ENCODE measurements around the gene TSPO.

The TSPO gene

DNA sequence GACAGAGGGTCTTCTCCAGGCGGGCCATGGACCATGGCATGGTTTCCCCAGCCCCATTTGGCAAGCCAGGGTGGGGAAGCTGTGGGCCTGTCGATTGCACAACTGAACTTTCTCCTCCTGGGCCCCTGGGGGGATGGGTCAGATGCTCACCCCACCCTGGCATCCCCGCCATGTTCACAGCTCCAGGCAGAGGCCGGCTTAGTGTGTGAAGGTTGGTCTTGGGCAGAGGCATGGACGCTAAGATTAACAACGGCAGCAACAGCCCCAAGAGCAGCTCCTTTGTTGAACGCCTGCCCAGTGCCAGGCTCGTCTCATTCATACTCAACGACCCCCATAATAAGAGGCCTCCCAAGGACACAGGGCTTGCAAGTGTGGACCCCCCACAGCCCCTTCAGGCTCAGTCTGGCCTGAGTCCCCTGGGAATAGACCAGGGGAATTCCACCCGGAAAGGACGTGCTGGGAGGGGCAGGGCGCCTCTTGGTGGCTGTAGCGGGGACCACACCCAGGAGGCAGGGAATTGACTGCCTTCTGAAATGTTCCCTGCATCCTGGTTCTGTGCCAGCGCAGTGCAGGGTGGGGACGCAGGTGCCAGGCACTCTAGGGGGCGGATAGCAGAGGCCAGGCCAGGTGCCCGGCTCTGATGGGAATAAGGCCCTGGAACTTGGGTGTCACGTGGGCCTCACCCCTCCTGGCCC lies 8.3 kb downstream of the TSPO start:
- DNase-seq (ENCODE audit: low read depth) = no peak

DNA sequence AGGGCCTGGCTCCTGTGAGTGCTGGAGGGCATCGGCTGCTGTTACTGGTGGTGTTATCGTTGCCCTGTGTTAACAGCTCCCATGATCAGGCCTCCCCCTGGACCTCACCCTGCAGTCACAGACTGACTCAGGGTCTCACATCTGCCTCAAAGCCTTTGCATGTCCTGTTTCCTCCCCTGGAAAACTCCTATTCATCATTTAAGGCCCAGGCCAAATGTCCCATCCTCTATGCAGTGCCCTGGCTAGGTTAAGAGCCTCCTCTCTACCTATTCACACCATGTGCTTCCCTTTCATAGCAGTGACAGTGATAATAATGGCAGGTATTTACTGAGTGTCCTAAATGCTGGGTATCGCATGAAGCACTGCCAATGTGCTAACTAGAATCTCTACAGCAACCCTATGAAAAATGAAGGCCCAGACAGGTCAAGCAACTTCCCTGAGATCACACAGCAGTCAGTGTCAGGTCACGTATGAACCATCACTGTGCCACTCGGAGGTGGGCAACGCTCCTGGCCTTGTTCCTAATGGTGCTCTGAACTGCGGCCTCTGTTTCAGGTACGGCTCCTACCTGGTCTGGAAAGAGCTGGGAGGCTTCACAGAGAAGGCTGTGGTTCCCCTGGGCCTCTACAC lies 9.3 kb downstream of the TSPO start:
- no peak for DNase-seq (ENCODE audit: low read depth)

DNA sequence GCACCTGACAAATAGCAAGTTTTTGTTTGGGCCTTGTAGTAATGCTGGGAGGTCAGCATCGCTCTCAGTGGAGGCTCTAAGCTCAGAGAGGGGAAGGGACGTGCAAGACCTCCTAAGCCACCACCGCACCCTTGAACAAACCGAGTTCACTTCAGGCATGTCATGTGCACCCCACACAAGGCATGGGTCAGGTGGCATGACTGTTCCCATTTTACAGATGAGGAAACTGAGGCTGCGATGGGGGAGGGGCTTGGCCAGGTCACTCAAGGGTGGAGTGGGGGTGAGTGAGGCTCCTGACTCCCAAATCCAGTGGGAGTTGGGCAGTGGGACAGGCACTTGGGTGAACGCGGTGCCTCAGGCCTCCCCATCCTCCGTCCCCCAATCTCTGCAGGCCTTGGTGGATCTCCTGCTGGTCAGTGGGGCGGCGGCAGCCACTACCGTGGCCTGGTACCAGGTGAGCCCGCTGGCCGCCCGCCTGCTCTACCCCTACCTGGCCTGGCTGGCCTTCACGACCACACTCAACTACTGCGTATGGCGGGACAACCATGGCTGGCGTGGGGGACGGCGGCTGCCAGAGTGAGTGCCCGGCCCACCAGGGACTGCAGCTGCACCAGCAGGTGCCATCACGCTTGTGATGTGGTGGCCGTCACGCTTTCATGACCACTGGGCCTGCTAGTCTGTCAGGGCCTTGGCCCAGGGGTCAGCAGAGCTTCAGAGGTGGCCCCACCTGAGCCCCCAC lies 11.2 kb downstream of the TSPO start:
- DNase-seq (ENCODE audit: low read depth) = no peak

DNA sequence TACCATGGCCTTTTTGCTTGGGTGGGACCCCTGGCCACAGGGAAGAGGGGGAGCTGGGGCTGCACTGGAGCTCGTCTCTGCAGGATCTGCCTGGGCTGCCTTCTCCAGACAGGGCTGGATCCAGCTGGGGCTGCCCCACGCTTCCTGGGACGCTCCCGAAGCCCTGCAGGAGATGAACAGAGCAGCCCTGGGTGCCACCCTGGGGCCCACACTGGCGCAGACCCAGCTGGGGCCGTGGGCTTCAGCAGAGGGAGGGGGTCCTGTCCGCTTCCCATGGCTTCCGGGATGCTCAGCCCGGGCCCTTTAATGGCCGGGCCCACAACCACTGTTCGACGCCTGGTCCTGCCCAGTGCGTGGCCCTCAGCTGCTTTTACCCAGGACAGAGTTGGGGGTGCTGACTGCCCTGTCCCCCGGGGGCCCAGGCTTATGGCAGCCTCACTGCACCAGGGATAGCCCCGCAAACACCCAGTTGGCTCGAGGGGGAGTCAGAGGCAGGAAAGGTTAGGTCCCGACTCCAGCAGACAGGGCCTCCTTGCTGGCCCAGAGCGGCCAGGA lies 12.0 kb downstream of the TSPO start:
- DNase-seq (ENCODE audit: low read depth) = no peak

DNA sequence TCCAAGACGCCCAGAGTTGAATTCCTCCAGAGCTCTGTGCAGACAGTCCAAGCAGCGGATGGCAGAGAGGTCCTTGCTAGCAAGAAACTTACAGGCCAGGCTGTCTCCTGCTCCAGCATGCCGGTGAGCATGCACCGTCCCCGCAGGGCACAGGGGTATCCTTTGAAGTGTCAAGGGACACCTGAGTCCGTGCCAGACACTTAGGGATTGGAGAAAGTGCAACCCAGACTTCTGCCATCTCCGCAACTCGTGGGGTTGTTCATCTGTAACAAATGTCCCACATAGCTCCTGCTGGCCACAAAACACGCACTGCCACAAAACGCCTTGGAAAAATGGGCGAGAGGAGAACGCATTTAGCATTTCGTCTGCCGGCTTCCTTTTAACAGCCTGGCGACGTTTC lies 13.3 kb downstream of the TSPO start:
- DNase-seq (ENCODE audit: low read depth) = no peak

DNA sequence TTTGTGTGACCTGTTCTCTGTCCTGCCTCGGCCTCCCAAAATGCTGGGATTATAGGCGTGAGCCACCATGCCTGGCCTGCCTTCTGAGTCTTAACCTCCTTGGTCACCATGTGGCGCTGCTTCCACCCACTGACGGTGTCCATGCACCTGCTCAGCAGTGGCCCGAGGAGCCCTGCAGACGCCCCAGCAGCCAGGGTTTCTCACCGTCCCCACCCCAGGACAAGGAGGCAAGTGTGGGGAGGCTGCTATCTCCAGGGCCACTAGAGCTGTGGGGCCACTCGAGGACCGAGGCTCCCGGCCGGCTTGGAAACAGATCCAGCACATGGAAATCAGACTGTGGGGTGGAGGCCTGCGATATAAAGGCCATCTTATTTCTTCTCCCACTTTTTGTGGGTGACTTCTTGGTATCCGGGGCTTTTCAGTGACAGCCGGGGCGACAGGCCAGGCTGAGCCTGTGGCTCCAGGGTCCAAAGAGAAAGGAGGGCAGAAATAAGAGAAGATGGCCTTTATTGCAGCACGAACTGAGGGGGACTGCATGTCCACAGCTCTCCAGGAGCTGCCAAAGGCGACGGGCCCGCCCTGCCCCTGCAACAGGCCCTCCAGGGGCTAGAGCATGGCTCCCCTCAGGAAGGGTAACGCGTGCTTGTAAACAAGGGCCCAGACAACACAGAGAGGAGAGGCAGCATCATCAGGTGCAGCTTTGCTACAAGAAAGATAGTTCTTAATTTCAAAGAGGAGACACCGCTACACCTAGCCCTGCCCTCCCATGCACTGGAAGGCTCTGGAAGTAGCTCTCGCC lies 15.0 kb downstream of the TSPO start:
- no peak for DNase-seq (ENCODE audit: low read depth)

DNA sequence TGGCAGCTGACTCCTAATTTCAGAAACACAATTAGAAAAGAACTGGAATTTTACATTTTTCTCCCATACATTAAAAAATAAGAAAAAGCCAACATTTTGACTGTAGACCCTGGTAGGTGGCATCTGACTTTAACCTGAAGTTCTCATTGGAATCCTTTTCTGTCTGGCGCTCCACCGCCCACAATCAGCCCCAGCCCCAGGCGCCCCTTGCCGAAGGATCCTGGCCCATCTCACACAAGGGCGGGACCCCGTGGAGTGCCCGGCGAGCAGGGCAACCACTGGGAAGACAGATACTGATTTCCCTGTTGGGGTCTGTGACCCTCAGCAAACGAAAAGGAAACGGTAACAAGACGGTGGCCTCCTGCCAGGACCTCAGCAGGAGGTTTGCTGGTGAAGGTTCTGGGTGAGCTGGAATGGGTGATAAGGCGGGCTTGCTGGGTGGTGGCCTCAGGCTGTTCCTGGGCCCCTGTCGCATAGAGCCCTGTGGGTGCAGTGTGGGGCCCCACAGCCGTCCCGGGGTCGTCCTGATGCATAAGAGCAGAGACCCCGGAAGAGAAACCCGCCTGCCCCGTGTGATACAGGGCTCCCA lies 15.7 kb downstream of the TSPO start:
- no peak for DNase-seq (ENCODE audit: low read depth)

DNA sequence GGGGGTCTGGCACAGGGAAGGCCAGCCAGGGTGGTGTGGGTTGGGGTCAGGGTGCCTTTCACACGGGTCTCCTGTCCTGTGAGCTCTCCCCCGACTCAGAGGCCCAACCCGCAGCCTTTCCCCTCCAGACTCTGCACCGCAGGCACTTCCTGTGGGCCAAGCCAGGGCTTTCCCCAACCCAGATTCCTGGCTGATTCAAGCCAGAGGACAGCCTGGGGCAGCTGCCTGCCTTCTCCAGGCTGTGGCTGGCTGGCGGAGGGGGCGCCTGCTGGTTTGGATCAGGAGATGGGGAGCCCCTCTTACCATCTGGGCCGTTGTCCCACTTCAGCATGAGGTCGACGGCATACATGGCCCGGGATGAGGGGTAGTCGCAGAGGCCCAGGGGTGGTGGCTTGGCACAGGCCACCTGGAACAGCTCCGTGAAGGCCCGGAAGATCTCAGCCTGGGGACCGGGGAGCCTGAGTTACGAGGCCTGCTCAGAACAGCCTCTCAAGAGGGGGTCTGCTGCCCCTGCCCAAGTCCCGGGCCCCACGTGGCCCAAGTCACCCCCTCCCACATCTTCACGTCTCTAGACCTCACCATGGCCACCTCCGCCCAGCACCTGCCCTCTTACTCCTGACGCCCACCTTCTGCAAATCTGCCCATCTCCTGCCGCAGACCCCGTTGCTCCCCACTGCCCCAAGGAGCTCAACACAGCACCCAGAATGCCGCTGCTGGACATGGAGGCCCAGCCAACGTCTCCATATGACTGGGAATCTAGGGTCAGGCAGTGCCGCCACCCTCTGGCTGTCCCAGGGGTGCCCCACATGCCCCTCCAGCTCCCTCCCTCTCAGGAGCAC lies 17.3 kb downstream of the TSPO start:
- no peak for DNase-seq (ENCODE audit: low read depth)

DNA sequence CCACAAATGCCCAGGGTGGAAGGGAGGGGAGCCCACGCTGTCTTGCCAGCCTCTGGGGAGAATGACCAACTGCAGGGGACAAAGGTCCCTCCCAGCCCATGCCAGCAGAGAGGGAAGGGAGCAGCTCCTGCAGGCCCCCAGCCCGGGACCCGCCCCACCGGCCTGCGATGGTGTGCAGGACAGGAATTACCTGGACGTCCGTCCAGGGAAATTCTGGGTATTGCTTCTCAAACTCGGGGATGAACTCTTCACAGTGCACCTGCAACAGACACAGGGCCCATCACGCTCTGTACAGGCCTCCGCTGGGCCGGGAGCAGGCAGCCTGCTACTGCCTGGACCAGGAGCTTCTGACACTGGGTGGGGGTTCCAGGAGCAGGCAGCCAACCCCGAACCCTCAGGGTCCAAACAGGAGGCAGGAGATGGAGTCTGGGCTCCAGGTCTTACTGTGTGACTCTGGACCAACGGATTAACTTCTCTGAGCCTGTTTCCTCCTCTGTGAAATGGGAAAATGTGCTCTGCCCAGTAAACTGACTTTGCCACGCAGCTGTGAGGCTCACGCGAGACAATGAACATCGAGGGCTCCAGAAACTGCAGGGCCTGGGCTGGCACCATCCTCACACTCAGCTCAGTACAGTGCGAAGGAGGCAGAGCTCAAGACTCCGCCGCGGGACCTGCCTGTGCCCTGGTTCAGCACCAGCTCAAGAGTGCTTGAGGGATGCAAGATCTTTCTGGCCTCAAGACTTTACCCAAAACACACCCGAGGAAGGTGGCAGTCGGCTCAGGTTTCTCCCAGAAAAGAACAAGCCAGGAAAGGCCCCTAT lies 18.2 kb downstream of the TSPO start:
- no peak for DNase-seq (ENCODE audit: low read depth)

DNA sequence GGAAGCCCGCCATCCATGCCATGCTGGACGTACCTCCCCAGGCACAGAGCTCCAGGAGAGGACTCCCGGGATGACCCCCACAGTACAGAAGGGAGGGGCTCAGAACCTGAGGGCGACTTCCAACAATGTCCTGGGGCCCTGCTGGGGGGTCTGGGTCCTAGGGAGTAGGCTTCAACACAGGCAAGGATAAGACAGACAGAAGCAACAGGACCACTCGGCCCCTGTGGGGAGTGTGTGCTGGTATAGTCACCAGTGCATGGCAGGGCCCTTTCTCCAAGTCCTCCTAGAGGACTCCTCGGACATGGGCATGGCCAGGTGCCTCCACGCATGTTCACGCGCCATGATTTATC lies 18.7 kb downstream of the TSPO start:
- no peak for DNase-seq (ENCODE audit: low read depth)

DNA sequence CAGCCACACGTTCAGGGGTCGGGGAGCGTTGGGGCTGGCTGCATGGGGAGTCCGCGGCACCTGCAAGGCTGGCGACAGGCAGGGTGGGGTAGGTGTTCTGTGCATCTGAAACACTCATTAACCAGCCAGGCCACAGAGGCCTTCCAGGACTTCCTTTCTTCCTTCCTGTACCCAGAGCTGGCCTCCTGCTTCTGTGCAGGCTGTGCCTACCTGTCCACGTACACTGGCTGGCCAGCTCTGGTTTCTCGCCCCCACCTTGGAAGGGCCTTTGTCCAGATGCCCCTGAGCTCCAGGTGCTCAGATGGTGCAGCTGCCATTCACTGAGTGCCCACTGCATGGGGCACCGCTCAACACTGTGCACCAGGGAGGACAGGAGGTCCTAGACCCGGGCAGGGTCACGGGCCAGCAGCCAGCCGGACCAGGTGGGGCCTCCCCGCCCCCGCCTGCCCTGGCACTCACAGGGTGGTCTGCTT lies 19.7 kb downstream of the TSPO start:
- DNase-seq (ENCODE audit: low read depth) = no peak

DNA sequence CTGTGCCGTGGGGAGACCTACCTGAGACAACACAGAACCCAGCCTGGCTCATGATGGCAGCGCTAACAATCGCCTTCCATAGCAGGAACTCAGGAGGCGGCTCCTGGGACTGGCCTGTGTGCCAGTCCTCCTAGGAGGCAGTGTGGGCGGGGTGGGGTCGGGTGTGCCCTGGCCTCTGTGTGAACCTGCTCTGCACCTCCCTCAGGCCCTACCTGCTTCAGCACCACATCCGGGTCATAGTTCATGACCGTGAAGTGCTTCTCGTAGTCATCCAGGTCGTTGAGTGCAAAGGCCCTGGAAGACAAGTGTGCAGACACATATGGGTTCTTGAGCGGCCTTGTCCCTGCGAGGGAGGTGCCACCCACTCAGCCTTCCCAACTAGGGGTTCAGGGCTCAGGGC lies 20.2 kb downstream of the TSPO start:
- no peak for DNase-seq (ENCODE audit: low read depth)

DNA sequence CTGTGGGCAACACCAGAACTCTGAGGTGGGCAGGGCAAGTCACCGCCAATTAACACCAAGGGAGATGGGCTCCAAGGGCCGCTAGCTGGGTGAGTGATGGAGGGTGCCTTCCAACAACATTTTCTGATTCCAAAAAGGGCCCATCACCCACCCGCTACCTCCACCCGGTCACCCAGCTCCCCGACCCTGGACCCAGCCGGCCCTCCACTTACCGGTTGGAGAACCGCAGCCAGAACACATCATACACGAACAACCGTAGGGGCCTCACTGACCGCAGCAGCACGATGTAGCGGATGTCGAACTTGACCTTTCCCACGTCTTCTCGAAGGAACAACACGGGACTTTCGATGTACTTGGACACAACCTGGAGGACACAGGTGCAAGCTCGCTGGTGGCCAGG lies 20.8 kb downstream of the TSPO start:
- no peak for DNase-seq (ENCODE audit: low read depth)

DNA sequence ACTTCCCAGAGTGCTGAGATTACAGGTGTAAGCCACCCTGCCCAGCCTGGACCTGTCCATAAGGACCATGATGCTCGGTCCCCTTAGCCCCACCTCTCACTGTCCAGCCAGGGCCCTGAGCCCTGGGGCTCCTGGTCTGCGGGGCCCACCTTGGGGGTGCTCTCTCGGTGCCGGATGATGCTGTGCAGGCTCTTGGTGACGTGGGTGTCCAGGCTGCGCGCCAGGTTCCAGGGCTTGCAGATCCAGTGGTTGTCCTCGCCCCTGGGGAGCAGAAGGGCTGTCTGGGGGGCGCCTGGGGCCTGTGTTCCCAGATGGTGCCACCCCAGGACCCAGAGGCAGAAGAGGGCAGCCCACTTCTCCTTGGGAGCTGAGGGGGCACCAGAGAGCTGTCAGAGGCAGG lies 22.2 kb downstream of the TSPO start:
- DNase-seq (ENCODE audit: low read depth) = no peak

DNA sequence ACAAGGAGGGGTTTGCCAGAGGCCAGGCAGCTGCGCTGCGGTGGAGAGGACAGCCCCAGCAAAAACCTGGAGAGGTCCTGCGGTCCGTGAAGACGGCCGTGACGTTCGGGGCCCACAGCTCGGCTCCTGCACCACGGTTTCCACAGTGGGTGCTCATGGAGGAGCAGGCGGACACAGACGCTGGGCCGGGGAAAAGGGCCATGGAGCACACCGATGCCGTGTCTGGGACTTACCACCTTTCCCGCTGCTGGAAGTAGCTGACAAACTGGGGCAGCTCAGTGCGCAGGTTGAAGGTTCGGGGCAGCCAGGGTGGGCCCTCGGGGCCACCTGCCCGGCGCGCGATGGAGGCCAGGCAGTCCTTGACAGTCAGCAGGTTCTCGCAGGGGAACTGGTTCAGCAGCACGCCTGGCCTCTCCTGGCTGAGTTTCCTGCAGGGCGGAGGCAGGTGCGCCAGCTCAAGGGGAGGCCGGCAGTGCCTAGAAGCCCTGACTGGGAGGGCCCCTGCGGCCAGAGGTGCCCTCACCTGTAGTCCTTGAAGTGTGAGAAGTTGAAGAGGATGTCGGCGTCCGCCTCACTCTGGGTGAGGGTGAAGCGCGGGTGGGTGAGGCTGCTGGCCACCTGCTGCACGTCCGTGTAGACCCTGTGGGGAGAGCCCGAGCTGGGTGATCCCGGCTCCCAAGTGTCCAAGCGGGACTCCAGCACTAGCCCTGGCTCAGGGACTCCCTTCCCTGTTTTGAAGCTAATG lies 22.8 kb downstream of the TSPO start:
- DNase-seq (ENCODE audit: low read depth) = no peak

DNA sequence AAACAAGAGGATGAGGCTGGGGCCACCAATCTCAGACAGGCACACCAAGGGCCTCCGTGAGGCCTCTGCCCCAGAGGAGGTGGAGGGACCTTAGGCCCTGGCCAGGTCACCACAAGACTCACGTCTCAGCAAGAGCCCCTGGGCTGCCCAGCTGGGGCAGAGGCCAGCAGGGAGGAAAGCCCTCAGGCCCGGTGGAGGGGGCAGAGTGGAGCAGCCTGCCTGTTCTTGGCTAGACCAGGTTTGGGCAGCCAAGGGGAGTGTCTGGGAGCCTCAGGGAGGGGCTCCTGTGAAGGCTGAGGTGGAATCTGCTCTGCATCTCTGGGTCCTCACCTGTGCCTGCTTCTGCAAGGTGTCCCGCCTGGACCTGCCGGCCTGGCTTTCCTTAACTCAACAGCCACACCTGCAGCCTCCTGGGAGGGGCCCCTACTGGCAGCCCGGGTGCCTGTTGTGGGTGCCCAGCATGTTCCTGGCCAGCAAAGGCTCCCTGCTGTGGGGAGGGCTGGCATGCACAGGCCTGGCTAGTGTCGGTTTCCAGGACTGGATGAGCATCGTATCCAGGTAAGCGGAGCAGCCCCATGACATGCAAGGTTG lies 23.7 kb downstream of the TSPO start:
- no peak for DNase-seq (ENCODE audit: low read depth)

DNA sequence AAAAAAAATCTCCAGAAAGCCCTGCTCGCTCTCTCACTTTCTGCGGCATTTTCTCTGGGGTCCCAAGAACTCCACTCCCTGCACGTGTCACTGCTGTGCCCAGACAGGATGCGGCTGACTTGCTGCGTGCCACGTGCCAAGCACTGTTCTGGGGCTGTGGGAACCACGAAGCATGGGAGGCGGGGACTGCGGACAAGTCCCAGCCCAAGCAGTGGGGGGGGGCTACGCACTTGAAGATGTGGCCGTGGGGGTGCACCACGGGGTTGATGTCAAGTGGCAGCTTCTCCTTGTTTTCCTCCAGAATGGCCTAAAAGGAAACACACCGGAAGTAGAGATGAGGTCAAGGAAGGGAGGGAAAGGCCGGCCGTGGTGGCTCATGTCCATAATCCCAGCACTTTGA lies 24.7 kb downstream of the TSPO start:
- DNase-seq (ENCODE audit: low read depth) = no peak

DNA sequence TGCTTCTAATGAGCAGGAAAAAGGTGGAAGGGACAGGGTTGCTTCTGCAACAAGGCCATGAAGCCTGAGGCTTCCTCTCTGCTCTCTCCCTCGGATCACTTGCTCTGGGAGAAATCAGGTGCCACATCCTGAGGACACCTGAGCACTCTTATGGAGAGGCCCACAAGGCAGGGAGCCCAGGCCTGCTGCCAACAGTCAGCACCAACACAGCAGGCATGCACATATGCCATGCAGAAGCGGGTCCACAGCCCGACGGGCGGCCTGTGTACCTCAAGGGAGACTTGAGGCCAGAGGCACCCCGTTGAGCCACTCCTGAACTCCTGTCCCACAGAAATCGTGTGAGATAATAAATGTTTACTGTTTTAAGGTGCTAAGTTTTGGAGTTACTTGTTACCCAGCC lies 26.1 kb downstream of the TSPO start:
- no peak for DNase-seq (ENCODE audit: low read depth)

Data from stimulated activated CD8-positive, alpha-beta memory T cell treated with anti-CD3 and anti-CD28 coated beads, Interleukin-7, amount 100 ng/mL, for 24 hours (primary cell).